ELR (cell line): ENCODE data around the gene AHRR.
A peak's percentile ranks its signal among the peaks of the same experiment; 100 is the strongest.
"Not testable (repeated sequence)": the region's sequence is repeated elsewhere in the genome, so short reads cannot be mapped to it uniquely, and the experiment has no call there.

Source experiments
- DNase-seq: peaks from one replicate; pipeline ENCODE4 v3.0.0-alpha.2; 2015; ENCODE audit warnings: low read depth

AHRR gene

DNA sequence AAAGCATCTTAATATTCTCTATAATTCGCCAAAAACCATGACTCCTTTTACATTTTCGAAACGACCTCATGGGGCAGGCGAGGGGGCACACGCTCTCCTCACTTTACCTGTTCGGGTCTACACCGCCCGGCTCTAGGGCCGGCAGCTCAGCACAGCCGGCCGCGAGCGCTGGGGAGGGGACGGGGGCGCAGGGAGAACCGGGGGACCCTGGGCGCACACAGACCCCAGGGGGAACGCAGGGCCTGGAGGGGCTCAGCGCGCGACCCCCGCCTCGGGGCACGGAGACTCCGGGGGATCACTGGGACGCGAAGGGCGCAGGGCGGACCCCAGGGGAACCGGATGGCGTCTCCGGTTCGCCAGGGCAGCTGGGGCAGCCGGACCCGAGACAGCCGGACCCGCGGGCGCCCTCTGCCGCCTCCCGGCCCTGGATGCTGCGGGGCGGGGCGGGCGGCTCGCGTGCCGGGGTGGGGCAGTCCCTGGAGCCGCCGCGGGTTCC is at the start of gene AHRR:
Gene AHRR (plus strand): TSS at position 485 of the 496 bp plus-strand sequence. CDS start 22,189 bp downstream, outside the sequence.
- DNase-seq: peak; percentile 83

DNA sequence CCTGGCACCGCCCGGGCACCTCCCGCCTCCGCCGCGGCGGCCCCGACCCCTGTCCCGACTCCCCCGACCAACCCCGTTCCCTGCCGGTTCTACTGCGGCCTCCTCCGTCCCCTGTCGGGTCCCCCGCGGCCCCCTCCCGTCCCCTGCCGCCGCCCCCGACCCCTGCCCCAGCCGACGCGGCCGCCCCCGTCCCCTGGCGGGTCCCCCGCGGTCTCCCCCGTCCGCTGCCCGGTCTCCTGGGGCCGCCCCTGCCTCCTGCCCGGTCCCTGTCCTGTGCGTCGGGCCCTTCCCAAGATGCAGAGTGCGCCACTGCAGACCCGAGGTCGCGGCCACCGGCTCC is 49.7 kb upstream of the AHRR start:
- DNase-seq: not testable (repeated sequence)

GRCh38 chr5:273091-273490 is 48.4 kb upstream of the AHRR start:
- not testable (repeated sequence) for DNase-seq

GRCh38 chr5:273491-273890 is 48.0 kb upstream of the AHRR start:
- not testable (repeated sequence) for DNase-seq

- not testable (repeated sequence) for DNase-seq
These were observed 47.2 kb upstream of the AHRR start for GRCh38 chr5:274346-274745.

DNA sequence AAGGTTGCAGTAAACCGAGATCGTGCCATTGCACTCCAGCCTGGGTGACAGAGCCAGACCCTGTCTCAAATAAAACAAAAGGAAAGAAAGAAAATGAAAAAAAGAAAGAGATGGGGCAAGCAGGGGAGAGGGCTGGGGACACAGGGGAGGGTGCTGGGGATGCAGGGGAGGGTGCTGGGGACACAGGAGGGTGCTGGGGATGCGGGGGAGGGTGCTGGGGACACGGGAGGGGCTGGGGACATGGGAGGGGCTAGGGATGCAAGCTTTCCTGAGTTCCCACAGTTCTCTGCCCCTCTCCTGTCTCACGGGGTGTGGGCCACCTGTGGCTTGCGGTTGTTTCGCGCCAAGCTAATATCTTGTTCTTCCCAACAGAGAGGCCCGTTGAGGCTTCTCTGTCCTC is 42.9 kb upstream of the AHRR start:
- DNase-seq: no peak

GRCh38 chr5:279051-279665 is 42.4 kb upstream of the AHRR start:
- not testable (repeated sequence) for DNase-seq

- DNase-seq: no peak
These were observed 35.4 kb upstream of the AHRR start for GRCh38 chr5:285991-286557.

DNA sequence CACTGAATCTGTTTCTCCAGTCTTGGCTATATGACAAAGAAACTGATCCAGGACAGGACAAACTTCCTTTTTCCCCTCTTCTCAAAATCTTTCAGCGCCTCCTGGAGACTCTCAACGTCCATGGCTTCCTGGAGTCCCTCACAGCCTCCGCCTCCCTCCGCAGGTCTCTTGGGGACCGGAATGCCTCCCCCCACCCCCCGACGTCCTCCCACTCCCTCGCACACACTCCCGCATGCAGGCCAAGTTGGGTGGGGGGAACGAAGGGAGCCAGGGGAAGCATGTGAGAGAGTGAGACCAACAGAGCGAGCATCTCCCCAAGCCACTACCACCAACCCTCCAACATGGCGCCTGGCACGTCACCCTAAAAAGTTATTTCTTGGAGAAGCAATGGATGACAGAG is 31.3 kb upstream of the AHRR start:
- DNase-seq: not testable (repeated sequence)

- not testable (repeated sequence) for DNase-seq
These were observed 30.2 kb upstream of the AHRR start for GRCh38 chr5:291345-291744.

- not testable (repeated sequence) for DNase-seq
These were observed 26.7 kb upstream of the AHRR start for GRCh38 chr5:294788-295187.

DNA sequence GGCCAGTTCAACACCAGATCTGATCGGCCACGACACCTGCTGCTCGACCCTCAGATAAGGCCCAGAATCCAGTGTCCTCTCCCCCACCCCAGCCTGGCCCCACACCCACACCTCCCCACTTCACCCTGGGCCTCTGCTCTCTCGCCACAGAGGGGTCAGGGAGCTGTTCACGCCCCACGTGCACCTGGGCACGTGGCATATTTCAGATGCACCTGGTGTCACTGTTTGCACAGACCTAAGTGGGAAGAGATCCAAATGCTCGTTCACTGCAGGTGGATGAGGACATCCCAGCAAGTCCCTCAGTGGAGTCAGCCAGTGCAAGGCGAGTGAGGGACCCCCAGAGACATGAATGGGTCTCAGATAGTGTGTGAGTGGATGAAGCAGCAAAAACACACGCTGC is 25.3 kb upstream of the AHRR start:
- not testable (repeated sequence) for DNase-seq

- DNase-seq: peak; percentile 81
These were observed 24.6 kb upstream of the AHRR start for GRCh38 chr5:296954-297353.

GRCh38 chr5:297448-297847 is 24.1 kb upstream of the AHRR start:
- not testable (repeated sequence) for DNase-seq

- DNase-seq: not testable (repeated sequence)
These were observed 23.4 kb upstream of the AHRR start for GRCh38 chr5:297991-298736.

- no peak for DNase-seq
These were observed 22.8 kb upstream of the AHRR start for GRCh38 chr5:298737-299125.

DNA sequence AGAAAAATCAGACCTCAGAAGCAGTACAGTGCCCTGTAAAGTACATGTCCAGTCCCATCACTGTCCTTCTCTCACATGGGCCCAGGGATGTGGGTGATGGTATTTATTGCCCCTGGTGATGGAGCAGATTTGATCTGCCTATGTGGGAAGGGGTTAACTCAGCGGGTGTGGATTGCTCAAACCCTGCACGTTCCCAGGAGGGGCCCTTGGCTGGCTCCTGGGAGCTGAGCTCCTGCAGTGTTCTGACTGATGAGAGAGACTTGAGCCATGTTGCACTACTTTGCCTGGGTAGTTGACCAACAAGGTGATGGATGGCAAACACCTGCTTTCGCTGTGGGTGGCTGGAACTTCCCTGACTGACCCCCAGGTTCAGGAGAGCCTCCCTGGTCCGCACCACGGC is 21.6 kb upstream of the AHRR start:
- not testable (repeated sequence) for DNase-seq

DNA sequence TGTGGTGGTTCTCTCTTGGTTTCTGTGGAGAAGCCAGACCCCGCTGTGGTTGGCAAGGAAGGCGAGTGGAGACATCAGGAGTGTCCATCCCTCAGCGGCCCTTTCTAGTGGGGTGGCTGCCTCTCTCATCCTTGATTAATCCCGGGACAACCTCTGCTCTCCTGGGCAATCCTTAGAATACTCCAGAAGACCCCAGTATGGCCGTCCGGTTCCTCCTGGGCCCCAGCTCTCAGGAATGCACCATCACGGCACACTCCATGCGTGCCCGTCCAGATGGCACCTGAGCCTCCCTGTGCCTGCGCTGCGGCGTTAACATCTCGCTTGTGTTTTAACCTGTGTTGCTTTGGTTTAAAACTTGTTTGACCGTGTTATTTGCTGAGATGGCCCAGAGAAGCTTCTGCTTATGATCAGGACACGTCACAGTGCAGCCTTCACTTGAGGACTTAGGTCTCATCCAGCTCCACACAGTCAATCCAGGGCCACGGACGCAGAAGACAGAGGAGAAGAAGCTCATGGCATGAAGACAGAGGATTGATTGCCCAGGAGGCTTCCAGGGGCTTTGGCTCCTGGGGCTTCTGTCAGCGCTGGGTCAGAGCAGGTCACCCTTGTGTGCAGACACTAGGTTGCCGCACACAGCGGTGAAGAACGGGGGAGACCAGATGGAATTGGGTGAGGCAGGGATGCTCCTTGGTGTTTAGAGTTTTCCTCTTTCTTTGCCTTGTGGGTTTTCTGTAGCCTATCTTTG is 20.7 kb upstream of the AHRR start:
- not testable (repeated sequence) for DNase-seq

GRCh38 chr5:302416-302815 is 19.1 kb upstream of the AHRR start:
- not testable (repeated sequence) for DNase-seq

DNA sequence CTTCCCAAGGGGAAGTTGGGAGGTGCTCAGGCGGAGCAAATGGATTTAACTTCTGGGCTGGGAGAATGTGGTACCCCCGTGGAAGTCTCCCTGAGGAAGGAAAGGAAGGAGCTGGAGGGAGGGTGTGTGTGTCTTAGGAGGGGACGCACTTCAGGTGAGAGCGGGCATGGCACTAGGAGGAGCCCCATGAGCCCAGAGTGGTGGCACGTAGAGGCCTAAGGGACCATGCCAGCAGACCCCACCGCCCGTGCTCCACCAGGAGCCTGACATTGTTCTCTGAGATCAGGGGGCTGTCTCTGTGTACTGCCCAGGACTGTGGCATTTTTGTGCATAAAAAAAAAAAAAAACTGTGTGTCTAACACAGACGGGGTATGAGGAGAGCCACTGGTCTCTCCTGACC is 18.5 kb upstream of the AHRR start:
- no peak for DNase-seq

DNA sequence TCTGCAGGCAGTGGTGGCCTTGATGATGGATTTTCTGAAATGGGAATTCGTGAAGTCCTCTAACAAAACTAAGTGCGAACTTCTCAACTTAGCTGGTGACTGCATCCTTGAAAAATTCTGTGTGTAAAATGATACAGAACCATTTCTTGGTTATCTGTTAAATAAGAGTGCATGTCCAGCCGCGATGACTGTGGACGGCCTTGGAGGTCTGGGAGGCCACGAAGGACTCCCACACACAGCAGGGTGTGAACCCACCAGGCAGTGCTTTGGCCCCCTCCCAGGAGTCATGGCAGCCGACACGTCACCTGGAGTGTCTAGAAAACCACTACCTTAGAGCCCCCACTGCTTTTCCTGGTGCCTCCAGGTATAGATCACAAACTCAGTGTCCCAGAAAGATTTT is 17.8 kb upstream of the AHRR start:
- not testable (repeated sequence) for DNase-seq

DNA sequence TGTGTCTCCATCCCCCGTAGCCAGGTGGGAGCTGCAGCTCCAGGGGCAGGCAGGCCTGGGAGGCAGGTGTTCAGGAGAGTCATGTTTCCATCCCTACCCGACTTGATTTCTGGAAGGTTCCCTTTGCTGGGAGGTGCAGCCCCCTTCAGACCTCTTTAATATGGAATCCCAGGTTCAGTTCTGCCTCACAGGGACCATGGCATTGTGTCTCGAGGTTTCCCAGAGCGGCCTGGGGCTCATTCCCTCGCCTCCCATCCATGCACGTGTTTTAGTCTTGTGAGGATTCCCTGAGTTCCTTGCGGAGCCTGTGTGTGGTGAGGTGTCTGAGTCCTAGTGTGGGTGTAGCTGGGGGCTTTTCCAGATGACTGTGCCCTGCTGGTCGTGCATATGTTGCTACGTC is 16.5 kb upstream of the AHRR start:
- DNase-seq: no peak

- no peak for DNase-seq
These were observed 16.1 kb upstream of the AHRR start for GRCh38 chr5:305459-305858.
